Adipocyte (in vitro differentiated cells): ENCODE data around the gene EGR2.
A peak's percentile ranks its signal among the peaks of the same experiment; 100 is the strongest.
"Not testable (repeated sequence)": the region's sequence is repeated elsewhere in the genome, so short reads cannot be mapped to it uniquely, and the experiment has no call there.

Experiments used
- DNase-seq: peaks from one replicate; pipeline ENCODE4 v3.0.0-alpha.2; 2015; ENCODE audit warnings: low read depth
- H3K27me3 ChIP-seq: replicated peaks from 2 replicates; pipeline ENCODE4 v1.7.0; 2013; ENCODE audit warnings: mild to moderate bottlenecking, low read length, moderate library complexity; ENCODE audit not compliant: control insufficient read depth, insufficient read depth
- H3K36me3 ChIP-seq: 2 replicates; pipeline ENCODE4 v1.7.0; 2013; ENCODE audit warnings: low read length, mild to moderate bottlenecking, moderate library complexity; ENCODE audit not compliant: control insufficient read depth, insufficient read depth, severe bottlenecking
- H3K4me1 ChIP-seq: 2 replicates; pipeline ENCODE4 v1.7.0; 2013; ENCODE audit warnings: mild to moderate bottlenecking, low read length, moderate library complexity; ENCODE audit not compliant: control insufficient read depth, insufficient read depth
- H3K4me3 ChIP-seq: 2 replicates; pipeline ENCODE4 v1.7.0; 2013; ENCODE audit warnings: mild to moderate bottlenecking, low read length, moderate library complexity
- H3K9ac ChIP-seq: 2 replicates; pipeline ENCODE4 v1.7.0; 2013; ENCODE audit warnings: mild to moderate bottlenecking, low read length, moderate library complexity
- H3K9me3 ChIP-seq: 2 replicates; pipeline ENCODE4 v1.7.0; 2013; ENCODE audit warnings: mild to moderate bottlenecking, low read length, moderate library complexity; ENCODE audit not compliant: control insufficient read depth

EGR2 gene

GRCh38 chr10:62790019-62790555 is 26.1 kb downstream of the EGR2 start:
- DNase-seq, result no peak
- Histone ChIP-seq H3K27me3 (no peaks in the 10 kb centered on the region), H3K4me1 (peaks cover 12% of the 10 kb centered on the region)

GRCh38 chr10:62788861-62789467 is 27.2 kb downstream of the EGR2 start:
- no peaks in the 10 kb centered on the region for H3K27me3 ChIP-seq
- no peak overlapping the region for H3K9ac ChIP-seq
- peaks cover 5% of the 10 kb centered on the region for H3K4me1 ChIP-seq
- DNase-seq, result peak; percentile 69
- H3K9me3 ChIP-seq, result peaks cover 3% of the 10 kb centered on the region
- H3K36me3 ChIP-seq, result no peaks in the 10 kb centered on the region
- H3K4me3 ChIP-seq, result no peak overlapping the region

More at GRCh38 chr10:62790019-62790555, 26.1 kb downstream of the EGR2 start:
- H3K36me3 ChIP-seq, result no peaks in the 10 kb centered on the region
- no peak overlapping the region for H3K4me3 ChIP-seq
- H3K9me3 ChIP-seq, result peaks cover 1% of the 10 kb centered on the region
- no peak overlapping the region for H3K9ac ChIP-seq

GRCh38 chr10:62788285-62788684 is 27.9 kb downstream of the EGR2 start:
- H3K36me3 ChIP-seq, H3K9ac ChIP-seq, H3K27me3 ChIP-seq, H3K4me1 ChIP-seq, H3K4me3 ChIP-seq, DNase-seq, H3K9me3 ChIP-seq: not testable (repeated sequence)

- H3K4me3 ChIP-seq, DNase-seq, H3K27me3 ChIP-seq, H3K9me3 ChIP-seq, H3K4me1 ChIP-seq, H3K36me3 ChIP-seq, H3K9ac ChIP-seq: not testable (repeated sequence)
Measured at GRCh38 chr10:62784537-62784936, 31.6 kb downstream of the EGR2 start.

GRCh38 chr10:62779487-62780248 is 36.5 kb downstream of the EGR2 start:
- H3K36me3 ChIP-seq, result no peaks in the 10 kb centered on the region
- no peaks in the 10 kb centered on the region for H3K27me3 ChIP-seq
- DNase-seq, result no peak
- no peak overlapping the region for H3K9ac ChIP-seq
- H3K4me3 ChIP-seq, result no peak overlapping the region
- no peaks in the 10 kb centered on the region for H3K9me3 ChIP-seq
- H3K4me1 ChIP-seq, result peaks cover 10% of the 10 kb centered on the region

GRCh38 chr10:62778125-62778524 is 38.0 kb downstream of the EGR2 start:
- Histone ChIP-seq H3K4me1 (peaks cover 10% of the 10 kb centered on the region), H3K27me3 (no peaks in the 10 kb centered on the region), H3K36me3 (no peaks in the 10 kb centered on the region), H3K4me3 (no peak overlapping the region), H3K9me3 (no peaks in the 10 kb centered on the region), H3K9ac (no peak overlapping the region)
- DNase-seq, result no peak

GRCh38 chr10:62772186-62772974 is 43.8 kb downstream of the EGR2 start:
- H3K9ac ChIP-seq, result no peak overlapping the region
- peaks cover 12% of the 10 kb centered on the region for H3K4me1 ChIP-seq
- H3K4me3 ChIP-seq, result peak overlapping the region; percentile 40
- H3K9me3 ChIP-seq, result no peaks in the 10 kb centered on the region
- H3K36me3 ChIP-seq, result no peaks in the 10 kb centered on the region
- H3K27me3 ChIP-seq, result no peaks in the 10 kb centered on the region
- peak; percentile 4 for DNase-seq

GRCh38 chr10:62769574-62770242 is 46.5 kb downstream of the EGR2 start:
- Histone ChIP-seq H3K27me3 (no peaks in the 10 kb centered on the region), H3K4me3 (no peak overlapping the region), H3K9ac (no peak overlapping the region), H3K36me3 (no peaks in the 10 kb centered on the region), H3K4me1 (peaks cover 12% of the 10 kb centered on the region), H3K9me3 (no peaks in the 10 kb centered on the region)
- no peak for DNase-seq

- no peak for DNase-seq
- Histone ChIP-seq H3K36me3 (no peaks in the 10 kb centered on the region), H3K4me3 (no peak overlapping the region), H3K27me3 (no peaks in the 10 kb centered on the region), H3K4me1 (peaks cover 9% of the 10 kb centered on the region), H3K9me3 (no peaks in the 10 kb centered on the region), H3K9ac (no peak overlapping the region)
Measured at GRCh38 chr10:62766386-62766785, 49.8 kb downstream of the EGR2 start.

GRCh38 chr10:62765726-62766125 is 50.4 kb downstream of the EGR2 start:
- no peak overlapping the region for H3K9ac ChIP-seq
- DNase-seq, result no peak
- peaks cover 9% of the 10 kb centered on the region for H3K4me1 ChIP-seq
- H3K9me3 ChIP-seq, result no peaks in the 10 kb centered on the region
- no peaks in the 10 kb centered on the region for H3K27me3 ChIP-seq
- no peaks in the 10 kb centered on the region for H3K36me3 ChIP-seq
- no peak overlapping the region for H3K4me3 ChIP-seq

- peaks cover 9% of the 10 kb centered on the region for H3K4me1 ChIP-seq
- DNase-seq, result no peak
- H3K4me3 ChIP-seq, result no peak overlapping the region
- H3K36me3 ChIP-seq, result no peaks in the 10 kb centered on the region
- no peaks in the 10 kb centered on the region for H3K27me3 ChIP-seq
- no peaks in the 10 kb centered on the region for H3K9me3 ChIP-seq
- no peak overlapping the region for H3K9ac ChIP-seq
Measured at GRCh38 chr10:62764011-62764410, 52.2 kb downstream of the EGR2 start.
